Activated CD8-positive, alpha-beta memory T cell treated with anti-CD3 and anti-CD28 coated beads for 1 hour (primary cell): ENCODE results near the gene ASCC1.

Experiments
- DNase-seq, 2 donors: peaks; one replicate each; pipeline ENCODE4 v3.0.0-alpha.2; 2020; ENCODE audit warnings: low read depth in 1 of 2; ENCODE audit errors: extremely low read depth in 1 of 2

ASCC1 gene

DNA sequence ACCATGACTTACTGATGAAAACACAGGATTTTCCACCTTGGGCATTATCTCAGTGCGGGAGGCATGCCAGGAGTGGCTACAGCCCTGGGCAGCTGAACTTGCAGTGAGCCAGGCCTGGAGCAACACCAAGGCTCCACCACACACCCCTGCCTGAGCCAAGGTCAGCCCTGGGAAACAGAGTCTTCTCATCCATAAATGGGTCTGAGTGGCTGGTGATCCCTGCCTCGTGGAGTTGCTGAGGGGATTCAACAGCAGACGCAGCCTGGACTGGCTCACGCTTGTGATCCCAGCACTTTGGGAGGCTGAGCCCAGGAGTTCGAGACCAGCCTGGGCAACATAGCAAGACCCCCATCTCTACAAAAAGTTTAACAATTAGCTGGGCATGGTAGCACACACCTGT, 160.0 kb downstream of the ASCC1 start:
- no peak for DNase-seq

GRCh38 chr10:72053690-72054089, 162.4 kb downstream of the ASCC1 start:
- no peak for DNase-seq

DNA sequence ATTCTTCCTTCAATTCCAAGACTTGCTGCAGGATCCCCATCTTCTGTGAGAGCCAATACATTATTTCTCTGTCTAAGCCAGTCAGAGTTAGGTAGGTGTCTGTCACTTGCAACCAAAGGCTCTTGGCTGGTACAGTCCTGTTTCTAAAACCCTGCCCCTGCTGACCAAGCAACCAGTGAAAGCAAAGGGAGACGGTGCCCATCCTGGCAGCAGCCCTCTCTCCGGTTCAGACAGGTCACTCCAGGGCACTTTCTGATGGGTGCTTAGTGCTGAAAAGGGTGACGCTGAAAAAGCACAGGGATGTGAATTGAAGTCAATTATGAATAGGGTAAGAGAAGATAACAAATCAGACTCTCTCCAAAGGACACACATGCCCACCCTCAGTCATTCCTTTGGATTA, 165.2 kb downstream of the ASCC1 start:
- no peak for DNase-seq

DNA sequence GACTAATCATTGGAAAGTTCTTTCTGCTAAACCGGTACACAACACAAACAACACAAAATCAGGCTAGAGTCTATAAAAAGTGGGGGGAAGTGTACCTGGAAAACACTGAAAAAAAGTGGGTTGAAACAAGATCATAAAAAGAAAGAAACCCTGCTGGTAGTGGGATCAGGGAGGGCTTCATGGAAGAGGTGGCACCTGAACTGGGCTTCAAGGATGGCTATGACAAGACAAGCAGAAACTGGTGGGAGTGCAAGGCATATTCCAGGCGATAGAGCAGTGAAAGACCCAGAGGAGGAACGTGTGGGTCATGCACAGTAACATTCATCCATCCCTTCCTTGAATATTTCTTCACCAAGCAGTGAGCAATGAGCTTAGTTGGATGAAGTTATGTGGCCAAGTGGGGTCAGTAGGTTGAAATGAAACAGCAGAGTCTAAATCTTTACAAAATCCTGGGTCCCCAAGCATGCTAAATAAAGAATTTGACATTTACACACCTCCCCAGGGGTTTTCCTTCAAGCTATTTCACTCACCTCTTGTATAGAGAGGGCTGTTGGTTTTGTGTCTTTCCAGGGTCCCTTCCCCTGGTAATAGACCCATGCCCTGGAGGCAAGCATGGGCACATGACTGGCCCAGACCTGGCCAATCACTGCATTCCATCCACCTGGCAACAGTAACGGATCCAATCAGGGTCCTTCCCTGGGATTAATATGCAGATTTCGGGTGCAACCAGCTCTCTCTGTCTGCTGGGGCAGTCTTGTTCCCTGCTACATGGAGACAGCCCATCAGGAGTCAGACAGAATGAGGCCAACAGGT, 165.9 kb downstream of the ASCC1 start:
- DNase-seq = no peak

- DNase-seq = no peak
Measured at GRCh38 chr10:72049472-72049871, 166.6 kb downstream of the ASCC1 start.

DNA sequence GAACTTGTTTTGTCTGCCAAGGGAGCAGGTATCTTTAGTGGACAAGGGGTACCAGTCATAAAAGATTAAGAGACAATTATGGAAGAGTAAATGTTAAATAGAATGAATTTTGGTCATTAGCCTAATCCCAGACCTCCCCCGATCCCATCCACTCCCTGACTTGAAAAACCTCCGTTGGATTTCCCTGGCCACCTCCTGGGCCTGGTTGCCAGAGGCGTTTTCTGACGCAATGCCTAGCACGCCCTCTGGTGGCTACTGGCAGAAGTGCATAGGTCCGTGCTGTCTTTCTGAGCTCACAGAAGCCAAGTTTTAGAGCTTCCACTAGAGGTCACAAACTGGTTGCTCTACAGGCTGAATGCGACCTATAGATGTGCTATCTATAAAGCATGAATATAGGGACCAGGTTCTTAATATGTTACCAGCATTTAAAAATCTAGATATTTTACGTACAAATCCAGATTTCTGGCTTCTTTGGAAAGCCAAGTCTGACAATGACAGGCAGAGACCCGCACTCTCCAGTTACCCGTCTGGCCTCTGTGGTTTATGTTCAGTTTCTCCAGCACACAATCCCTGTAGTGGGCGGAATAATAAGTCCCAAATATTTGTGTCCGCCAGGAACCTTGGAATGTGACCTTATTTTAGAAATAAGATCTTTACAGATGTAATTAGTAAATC, 167.5 kb downstream of the ASCC1 start:
- DNase-seq = peak; percentile 76 to 79
